WTC11 (cell line): ENCODE data around the gene RNF212B.

ENCODE experiments used
- CREB1 ChIP-seq: sonication (generic); formaldehyde crosslinking; IDR thresholded peaks from 2 replicates; pipeline ENCODE4 v1.8.0; 2023; ENCODE audit warnings: mild to moderate bottlenecking, missing genetic modification reagents
- CTCF ChIP-seq: fragments of 200-600 bp; IDR thresholded peaks from 2 replicates; pipeline ENCODE4 v1.8.0; 2022; ENCODE audit warnings: antibody characterized with exemption
- GABPB1 ChIP-seq: sonication (generic); formaldehyde crosslinking; IDR thresholded peaks from 2 replicates; pipeline ENCODE4 v1.8.1; 2023; ENCODE audit warnings: mild to moderate bottlenecking, missing genetic modification reagents
- NFYB ChIP-seq: sonication (generic); formaldehyde crosslinking; conservative IDR thresholded peaks from 2 replicates; pipeline ENCODE4 v1.8.0; 2022; ENCODE audit warnings: low read depth, missing genetic modification reagents
- STAT6 ChIP-seq: sonication (generic); formaldehyde crosslinking; conservative IDR thresholded peaks from 2 replicates; pipeline ENCODE4 v1.8.1; 2023; ENCODE audit warnings: mild to moderate bottlenecking, low read depth, missing genetic modification reagents, moderate library complexity
- TP53 ChIP-seq: sonication (generic); formaldehyde crosslinking; IDR thresholded peaks from 2 replicates; pipeline ENCODE4 v1.8.1; 2023; ENCODE audit warnings: mild to moderate bottlenecking, missing genetic modification reagents

GRCh38 chr14:23245282-23245681 lies 7.5 kb downstream of the RNF212B start:
- TF ChIP-seq NFYB (CRISPR knock-in tag), result no peak
- TF ChIP-seq CREB1 (CRISPR knock-in tag), result no peak
- TF ChIP-seq CTCF, result no peak
- no peak for TF ChIP-seq GABPB1 (CRISPR knock-in tag)
- no peak for TF ChIP-seq TP53 (CRISPR knock-in tag)
- TF ChIP-seq STAT6 (CRISPR knock-in tag), result no peak
